AG09319 (cell line): ENCODE data around the gene PLCB1.

Source experiments
- DNase-seq: peaks from one replicate; pipeline ENCODE4 v3.0.0-alpha.2; 2010; ENCODE audit warnings: low read depth; ENCODE audit errors: extremely low read depth
- CTCF ChIP-seq: IDR thresholded peaks from 2 replicates; pipeline ENCODE4 v1.5.1; 2011; ENCODE audit warnings: low read depth, mild to moderate bottlenecking, inconsistent platforms, low read length, moderate library complexity

PLCB1 gene

GRCh38 chr20:8876366-8876765, 744.3 kb downstream of the PLCB1 start:
- no peak for TF ChIP-seq CTCF
- DNase-seq = no peak

DNA sequence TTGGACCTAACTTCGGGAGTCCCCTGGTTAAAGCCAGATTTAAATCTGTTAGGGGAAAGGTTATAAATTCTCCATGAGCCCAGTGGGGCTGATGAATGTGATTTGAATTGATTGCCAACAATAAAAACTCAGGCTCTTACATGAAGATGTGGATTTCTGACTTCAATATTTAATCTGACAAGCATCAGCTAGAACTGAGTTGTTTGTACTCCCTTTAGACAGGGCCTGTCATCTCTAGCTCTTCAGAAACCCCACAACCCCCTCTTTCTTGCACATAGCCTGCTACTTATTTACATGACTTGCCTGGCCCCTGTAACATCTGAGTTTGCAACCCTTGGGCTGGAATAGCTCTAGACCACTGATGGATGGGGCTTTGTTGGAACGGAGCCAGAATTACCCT, 745.2 kb downstream of the PLCB1 start:
- no peak for DNase-seq
- no peak for TF ChIP-seq CTCF

DNA sequence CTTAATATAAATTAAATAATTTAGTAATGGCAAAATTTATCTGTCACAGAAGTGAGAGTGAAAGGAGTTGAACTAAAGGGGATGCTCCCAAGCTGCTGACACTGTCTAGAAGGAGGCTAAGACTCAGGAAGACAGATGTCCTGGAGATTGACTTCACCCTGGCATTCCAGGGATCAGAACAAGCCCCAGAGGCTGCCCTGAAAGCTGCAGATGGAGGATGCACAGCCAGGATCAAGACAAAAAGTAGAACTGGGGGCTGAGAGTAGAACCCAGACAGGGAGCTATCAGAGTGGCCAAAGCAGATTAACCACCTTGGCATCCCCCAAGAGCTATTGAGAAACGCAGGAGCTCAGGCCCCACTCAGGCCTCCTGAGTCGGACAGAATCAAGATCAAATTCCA, 747.6 kb downstream of the PLCB1 start:
- DNase-seq = no peak
- TF ChIP-seq CTCF = no peak

GRCh38 chr20:8880085-8880853, 748.2 kb downstream of the PLCB1 start:
- no peak for TF ChIP-seq CTCF
- no peak for DNase-seq

- DNase-seq = no peak
- TF ChIP-seq CTCF = no peak
These were observed 759.0 kb downstream of the PLCB1 start for GRCh38 chr20:8891039-8891438.

DNA sequence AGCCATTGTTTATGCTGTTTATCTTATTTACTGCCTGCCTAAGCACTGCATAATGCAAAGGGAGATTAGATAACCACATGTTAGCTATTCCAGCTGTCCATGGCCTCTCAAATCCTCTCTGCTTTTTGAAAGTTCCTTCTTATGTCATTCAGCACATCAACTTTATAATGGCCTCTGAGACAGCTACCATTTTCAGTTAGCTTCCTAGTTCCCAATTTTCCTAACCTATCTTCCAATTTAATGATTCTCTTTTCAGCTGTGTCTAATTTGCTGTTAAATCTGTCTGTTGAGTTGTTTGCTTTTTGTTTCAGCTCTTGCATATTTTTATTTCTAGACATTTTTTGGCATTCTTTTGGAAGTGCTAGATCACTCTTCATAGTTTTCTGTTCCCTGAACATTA, 763.4 kb downstream of the PLCB1 start:
- no peak for TF ChIP-seq CTCF

GRCh38 chr20:8898823-8899222, 766.8 kb downstream of the PLCB1 start:
- no peak for TF ChIP-seq CTCF
- no peak for DNase-seq

More for the DNA sequence above, 763.4 kb downstream of the PLCB1 start:
- DNase-seq = no peak
